Right kidney (tissue), 9 donors: ENCODE measurements around the gene CPSF4.

Source experiments
- DNase-seq: peaks from one replicate; pipeline ENCODE4 v3.0.0-alpha.2; 2016
- long read RNA-seq, 8 donors: transcript quantifications; one replicate each; lab custom pipeline, GENCODE V29; 2026

The CPSF4 gene
- long read RNA-seq, donor 1, transcript CPSF4-204 (8 exons, 1,738 nt): major isoform, 7 of 12 reads
- long read RNA-seq, donor 1, partial matches to known transcripts: 0 of 12 reads
- long read RNA-seq, donor 1, other reads (novel, unspliced or antisense): 0 of 12 reads
- long read RNA-seq, donor 2, transcript CPSF4-204 (8 exons, 1,738 nt): major isoform, 5 of 9 reads
- long read RNA-seq, donor 2, partial matches to known transcripts: 0 of 9 reads
- long read RNA-seq, donor 2, other reads (novel, unspliced or antisense): 0 of 9 reads
- long read RNA-seq, donor 3, partial matches to known transcripts: 0 of 3 reads
- long read RNA-seq, donor 3, other reads (novel, unspliced or antisense): 0 of 3 reads
- long read RNA-seq, donor 4, partial matches to known transcripts: 234 of 330 reads
- long read RNA-seq, donor 4, other reads (novel, unspliced or antisense): 91 of 330 reads
- long read RNA-seq, donor 5, partial matches to known transcripts: 633 of 660 reads
- long read RNA-seq, donor 5, other reads (novel, unspliced or antisense): 19 of 660 reads
- long read RNA-seq, donor 6, partial matches to known transcripts: 0 of 6 reads
- long read RNA-seq, donor 6, other reads (novel, unspliced or antisense): 0 of 6 reads
- long read RNA-seq, donor 7, transcript CPSF4-204 (8 exons, 1,738 nt): major isoform, 10 of 873 reads
- long read RNA-seq, donor 7, partial matches to known transcripts: 579 of 873 reads
- long read RNA-seq, donor 7, other reads (novel, unspliced or antisense): 281 of 873 reads
- long read RNA-seq, donor 8, transcript CPSF4-204 (8 exons, 1,738 nt): major isoform, 5 of 483 reads
- long read RNA-seq, donor 8, partial matches to known transcripts: 276 of 483 reads
- long read RNA-seq, donor 8, other reads (novel, unspliced or antisense): 201 of 483 reads

DNA sequence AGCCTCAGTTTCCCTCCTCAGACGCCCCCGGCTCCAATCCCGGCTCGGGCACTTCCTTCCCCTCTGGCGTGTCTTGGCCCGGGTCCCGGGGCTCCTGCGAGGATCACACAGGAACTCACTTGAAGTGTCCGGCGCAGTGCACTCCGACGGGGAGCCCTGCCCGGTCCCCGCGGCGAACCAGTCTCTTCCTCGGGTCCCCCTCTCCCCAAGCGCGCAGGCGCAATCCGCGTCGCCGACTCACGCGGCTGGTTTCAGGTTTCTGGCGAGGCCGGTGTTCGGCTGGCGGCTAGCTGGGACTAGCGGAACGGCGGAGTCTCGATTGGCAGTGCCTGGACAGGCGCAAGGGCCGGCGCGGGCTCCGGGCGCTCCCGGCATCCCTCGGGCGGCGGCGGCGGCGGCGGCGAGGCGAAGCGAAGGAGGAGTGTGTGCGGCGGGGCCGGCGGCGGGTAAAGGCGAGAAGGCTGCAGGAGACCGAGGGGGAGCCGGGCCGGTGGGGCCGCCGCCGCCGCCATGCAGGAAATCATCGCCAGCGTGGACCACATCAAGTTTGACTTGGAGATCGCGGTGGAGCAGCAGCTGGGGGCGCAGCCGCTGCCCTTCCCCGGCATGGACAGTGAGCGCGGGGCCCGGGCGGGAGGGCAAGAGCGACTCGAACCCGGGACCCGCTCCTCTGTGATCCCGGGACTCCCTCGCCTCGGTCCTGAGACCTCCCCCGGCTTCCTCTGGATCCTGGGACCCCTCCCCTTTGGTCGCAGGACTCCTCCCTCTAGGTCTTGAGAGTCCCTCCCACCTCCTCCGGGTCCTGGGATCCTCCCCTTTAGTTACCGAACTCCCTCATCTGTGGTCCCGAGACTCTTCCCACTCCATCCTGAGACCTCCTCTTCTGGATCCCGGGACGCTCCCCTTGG, at the start of gene CPSF4, which contains the start of gene PTCD1:
TSS of gene CPSF4 (plus strand) at position 371 of the 908 bp plus-strand sequence. CDS start at position 511, 140 bp downstream.
TSS of gene PTCD1 (minus strand) at position 226 of the 908 bp plus-strand sequence. CDS start 3,556 bp downstream, outside the sequence.
- DNase-seq: peak; percentile 79

DNA sequence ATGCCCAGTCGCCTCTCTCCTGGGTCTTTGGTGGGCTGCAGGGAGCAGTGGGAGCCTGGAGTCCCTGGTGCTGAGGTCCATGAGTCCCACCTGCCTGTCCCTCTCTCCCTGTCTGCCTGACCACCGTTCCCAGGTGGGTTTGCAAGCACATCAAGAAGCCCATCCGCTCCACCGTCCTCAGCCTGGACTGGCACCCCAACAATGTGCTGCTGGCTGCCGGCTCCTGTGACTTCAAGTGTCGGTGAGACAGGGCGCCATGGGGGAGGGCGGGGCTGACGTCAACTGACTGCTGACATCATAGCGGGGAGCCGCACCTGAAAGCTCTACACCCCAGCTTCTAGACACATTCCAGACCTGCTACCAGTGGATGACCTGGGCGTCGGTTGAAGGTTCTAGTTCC, 49.0 kb upstream of the CPSF4 start:
- DNase-seq: no peak

DNA sequence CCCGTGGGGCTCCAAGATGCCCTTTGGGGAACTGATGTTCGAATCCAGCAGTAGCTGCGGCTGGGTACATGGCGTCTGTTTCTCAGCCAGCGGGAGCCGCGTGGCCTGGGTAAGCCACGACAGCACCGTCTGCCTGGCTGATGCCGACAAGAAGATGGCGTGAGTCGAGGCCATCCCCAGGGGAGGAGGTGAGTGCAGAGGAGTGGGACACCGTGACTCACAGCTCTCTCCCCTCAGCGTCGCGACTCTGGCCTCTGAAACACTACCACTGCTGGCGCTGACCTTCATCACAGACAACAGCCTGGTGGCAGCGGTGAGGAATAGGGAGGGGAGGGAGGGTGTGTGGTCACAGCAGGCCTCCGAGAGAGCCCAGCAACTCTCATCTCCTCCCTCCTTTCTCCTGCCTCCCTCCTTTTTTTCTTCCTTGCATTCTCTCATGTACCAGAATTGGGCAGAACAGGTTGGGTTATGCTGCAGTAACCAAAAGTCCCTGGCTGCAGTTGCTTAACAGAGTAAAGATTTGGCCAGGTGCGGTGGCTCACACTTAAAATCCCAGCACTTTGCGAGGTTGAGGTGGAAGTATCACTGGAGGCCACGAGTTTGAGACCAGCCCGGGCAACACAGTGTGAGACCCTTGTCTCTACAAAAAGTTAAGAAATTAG, 47.7 kb upstream of the CPSF4 start:
- DNase-seq: no peak

DNA sequence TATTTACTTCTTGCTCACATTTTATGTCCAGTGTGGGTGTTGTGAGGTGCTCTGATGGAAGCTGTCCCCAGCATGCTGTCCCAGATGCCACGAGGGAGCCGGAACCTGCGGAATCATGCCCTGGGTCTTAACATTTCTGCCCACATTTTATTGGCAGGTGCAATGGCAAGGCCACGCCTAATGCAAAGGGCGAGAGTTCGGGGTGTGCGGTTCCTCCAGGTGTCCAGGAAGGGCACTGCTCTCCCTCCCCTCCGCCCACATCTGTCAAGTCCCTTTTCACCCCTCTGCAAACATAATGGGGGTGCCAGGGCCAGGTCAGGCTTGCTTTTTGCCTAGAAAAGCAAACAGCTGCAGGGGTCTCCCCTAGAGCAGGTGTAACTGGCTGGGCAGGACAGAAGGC, 46.7 kb upstream of the CPSF4 start:
- DNase-seq: no peak

DNA sequence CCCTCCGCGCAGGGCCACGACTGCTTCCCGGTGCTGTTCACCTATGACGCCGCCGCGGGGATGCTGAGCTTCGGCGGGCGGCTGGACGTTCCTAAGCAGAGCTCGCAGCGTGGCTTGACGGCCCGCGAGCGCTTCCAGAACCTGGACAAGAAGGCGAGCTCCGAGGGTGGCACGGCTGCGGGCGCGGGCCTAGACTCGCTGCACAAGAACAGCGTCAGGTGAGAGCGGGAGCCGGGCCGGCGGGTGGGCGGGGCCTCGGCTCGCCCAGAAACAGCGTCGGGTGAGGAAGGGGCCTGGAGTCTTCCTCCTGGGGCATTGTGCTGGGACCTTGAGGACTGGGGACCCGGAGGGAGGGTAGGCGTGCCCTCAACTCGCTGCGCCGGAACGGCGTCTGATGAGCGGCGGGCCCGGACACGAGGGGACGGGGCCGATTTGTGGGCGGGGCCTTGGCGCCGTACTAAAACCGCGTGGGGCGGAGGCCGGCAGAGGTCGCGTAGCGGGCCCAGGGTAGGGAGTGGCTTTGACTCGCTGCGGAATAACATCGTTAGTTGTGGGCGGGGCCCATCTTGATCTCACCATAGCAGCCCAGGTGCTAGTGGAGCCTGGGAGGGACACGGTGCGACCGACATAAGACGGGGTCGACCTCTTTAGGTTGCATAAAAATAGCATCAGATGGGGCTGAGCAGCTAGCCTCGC, 45.9 kb upstream of the CPSF4 start:
- DNase-seq: peak; percentile 87

DNA sequence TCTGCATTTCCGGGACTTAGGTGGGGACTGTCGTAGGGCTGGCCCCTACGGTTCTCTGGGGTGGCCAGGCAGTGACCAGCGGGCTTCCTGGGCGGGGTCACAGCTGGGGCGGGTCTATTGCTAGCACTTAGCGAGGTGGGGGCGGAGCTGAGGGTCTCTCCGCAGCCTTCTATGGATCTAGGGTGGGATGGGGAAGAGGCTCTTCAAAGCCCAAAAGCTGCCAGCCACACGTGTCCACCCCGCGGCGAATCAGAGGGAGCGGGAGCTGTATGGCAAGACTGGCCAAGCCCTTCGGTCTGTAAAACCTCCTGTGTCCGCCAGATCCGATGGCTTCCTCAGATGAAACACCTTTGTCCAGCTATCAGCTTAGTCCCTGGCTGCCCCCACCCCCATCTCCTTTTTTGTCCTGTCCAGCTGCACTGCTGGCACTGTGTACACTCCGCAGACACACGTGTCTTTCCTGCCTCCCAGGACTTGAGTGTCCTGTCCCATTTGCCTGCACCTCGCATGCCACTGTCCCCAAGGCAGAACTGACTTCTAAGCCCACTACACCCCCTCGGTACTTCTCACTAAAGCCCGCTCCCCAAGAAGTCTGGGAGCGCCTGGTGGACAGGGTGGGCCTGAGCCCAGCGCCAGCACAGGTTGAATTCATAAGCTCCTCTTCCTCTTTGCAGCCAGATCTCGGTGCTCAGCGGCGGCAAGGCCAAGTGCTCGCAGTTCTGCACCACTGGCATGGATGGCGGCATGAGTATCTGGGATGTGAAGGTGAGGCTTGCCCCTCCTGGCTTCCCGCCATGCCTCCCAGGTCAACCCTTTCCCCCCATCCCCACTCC, 45.2 kb upstream of the CPSF4 start:
- no peak for DNase-seq

DNA sequence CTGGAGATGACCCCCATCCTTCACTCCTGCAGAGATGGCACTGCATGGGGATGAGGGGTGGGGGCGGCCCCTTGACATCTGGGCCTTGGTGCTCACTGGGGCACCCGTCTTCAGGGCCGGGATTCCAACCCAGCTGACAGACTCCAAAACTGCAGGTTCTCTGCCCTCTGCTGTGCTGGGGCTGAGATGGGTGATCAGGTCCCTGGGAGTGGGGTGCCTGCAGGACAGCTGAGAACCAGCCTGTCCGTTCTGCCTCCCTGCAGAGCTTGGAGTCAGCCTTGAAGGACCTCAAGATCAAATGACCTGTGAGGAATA, 44.6 kb upstream of the CPSF4 start:
- no peak for DNase-seq

DNA sequence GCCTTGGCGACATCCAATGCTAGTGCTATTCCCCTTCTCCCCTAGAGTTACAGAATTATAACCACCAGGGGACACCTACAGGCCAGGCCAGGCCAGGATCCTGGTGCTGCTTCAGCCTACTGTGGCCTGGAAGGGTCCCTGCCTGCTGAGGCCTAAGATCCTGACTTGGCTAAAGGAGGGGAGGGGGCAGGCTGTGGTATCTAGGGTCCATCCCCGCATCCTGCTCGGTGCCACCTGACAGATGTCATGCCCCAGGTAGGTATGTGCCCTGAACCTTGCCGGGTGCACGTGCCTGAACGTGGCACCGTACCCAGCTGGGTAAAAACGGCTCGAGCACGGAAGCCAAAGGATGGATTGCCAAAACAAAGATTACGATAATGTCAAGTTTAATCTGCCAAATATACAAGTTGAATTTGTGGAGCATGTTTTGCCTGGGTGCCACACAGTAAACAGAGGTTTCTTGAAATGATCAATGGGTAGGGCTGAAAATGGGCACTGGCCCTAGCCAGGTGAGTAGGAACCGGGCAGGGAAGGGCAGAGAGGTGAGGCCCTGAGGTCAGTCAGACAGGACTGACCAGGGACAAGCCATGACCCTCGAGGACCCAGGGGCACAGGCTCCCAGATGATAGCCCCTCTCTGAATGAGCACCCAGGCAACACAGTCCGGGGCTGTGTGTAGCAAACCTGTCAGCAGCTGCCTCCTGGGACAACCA, 43.0 kb upstream of the CPSF4 start:
- DNase-seq: no peak

DNA sequence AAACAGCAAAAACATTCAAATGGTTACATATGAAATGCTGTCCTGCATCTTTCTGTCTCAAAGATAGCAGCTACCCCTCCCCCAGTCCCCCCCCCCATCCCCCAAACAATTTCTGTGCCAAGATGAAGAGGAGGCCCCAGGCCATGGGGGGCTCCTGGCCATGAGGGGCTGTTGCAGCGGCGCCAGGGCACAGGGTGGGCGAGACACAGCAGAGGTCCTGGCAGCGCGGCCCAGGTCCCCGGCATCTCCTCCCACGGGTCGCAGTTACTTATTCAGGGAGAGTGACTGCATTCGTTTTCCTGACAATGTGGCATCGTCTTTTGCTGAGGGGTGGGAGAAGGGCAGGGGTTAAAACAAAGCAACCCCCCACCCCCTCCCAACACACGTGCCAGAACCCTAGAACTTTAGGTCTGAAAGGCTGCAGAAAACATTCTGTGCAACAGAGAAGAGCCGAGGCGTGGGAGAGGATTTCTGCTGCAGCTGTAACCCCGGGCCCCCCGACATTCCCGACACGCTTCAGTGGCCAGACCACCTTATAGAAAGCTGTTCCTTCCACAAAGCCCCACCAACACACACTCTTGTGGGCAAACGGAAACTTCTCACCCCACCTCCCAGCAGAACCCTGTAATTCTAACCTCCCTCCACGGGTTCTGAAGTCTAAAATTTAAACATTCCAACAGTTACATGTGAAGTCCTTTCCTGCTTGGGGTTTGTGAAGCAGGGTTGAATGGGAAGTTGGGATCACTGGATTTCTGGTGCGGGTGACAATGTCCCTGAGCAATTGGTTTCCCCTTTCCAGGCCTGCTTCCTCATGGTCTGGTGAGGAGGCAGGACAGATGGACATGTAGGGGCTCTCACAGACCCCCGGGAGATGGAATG, 42.1 kb upstream of the CPSF4 start:
- no peak for DNase-seq

DNA sequence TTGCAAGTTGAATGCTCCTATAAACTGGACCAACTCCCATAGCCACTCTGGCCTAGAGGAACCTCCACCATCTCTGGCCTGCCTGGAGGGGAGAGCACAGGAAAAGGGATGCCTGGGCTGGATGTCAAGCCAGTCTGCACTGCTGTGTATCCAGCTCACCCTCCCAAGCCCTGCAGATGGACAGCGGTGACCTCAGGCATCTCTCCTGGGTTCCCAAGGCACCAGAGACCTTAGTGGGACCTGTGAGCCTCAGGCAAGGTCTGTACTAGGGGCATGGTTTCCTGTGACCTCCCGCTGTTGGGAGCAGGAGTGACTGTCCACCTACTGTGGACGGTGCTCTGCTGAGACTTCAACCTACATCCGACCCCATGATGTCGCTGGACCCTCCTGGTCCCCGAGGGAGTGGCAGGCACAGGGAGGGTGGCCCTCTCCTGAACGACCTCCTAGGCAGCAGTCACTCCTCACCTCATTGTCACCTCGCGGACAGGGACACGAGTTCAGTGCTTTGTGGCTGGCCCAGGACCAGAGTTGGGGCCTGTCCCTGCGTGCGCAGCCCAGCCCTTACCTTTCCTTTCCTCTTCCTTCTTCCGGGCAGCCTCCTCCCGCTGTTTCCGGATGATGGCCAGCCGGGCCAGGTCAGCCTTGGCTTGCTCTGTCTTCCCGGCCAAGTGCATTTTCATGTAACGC, 41.3 kb upstream of the CPSF4 start:
- no peak for DNase-seq

DNA sequence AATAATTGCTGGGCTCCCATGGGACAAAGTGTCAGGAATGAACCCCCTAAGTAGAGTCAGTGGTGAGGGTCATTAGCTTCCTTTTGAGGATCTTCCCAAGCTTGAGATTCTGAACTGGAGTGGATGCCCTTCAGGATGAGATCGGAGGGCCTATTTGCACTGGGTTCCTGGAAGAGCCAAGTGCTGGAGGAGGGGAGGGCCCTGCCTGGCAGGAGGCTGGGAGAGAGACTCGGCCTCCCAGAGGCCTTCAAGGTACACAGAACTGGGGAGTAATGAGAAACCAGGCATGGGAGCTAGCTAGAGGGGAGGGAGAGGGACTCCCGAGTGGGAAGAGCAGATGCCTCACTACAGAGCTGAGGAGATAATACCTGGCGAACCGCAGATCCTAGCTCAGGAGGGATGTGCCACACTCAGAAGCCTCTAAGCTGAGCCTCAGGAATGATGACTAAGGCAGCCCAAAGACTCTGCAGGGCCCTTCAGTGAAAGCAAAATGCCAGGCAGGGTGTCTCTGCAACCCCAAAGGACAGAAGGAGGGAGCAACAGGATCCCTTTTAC, 39.8 kb upstream of the CPSF4 start:
- no peak for DNase-seq

DNA sequence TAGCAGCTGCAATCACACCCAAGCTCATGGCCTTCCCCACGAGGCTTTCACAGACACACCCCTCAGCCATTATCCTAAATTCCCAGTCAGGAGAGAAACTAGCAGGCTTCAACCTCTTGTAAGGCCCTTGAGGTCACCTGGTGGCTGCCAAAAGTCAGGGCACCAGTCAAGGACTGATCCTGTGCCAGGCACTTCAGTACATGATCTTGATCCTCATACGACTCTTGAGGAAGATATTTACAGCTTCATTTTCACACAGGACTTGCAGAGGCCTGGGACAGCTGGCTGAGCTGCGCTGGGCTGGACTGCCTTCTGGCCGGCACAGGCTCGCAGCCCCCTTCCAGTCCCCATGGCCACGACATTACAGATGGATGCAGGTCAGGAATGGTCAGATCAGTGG, 39.1 kb upstream of the CPSF4 start:
- no peak for DNase-seq

DNA sequence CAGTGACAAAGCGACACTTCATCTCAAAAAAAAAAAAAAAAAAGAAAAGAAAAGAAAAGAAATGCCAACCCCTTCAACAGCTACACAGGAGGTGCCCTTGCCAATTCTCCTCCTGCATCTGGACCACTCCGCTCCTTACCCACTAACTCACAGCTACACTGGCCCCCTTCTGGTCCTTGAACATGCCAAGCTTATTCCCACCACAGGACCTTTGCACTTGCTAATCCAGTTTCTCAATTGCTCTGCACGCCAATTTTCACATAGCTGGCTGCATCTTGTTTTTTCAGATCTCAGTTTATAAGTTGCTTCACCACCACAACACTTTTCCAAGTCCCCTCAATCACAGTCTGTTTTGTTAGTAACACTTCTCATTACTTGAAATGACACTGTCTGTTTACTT, 35.9 kb upstream of the CPSF4 start:
- DNase-seq: no peak

DNA sequence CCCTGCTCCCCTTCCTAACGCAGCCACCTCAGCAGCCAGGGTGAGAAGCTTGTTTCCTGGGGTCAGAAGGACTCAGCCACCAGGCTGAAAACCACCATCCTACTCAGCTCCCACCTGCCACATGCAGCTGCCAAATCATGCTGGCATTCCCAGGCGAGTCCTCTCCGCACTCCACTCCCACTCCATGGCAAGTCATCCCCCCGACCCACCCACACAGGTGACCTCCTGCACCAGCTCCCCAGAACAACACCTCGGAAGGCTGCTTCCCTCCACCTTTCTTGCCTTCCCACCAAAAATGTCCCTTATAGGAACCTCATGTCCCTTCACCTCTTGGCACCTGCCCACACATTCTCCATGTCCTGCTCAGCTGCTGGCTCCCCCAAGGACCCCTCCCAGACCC, 35.0 kb upstream of the CPSF4 start:
- DNase-seq: no peak

DNA sequence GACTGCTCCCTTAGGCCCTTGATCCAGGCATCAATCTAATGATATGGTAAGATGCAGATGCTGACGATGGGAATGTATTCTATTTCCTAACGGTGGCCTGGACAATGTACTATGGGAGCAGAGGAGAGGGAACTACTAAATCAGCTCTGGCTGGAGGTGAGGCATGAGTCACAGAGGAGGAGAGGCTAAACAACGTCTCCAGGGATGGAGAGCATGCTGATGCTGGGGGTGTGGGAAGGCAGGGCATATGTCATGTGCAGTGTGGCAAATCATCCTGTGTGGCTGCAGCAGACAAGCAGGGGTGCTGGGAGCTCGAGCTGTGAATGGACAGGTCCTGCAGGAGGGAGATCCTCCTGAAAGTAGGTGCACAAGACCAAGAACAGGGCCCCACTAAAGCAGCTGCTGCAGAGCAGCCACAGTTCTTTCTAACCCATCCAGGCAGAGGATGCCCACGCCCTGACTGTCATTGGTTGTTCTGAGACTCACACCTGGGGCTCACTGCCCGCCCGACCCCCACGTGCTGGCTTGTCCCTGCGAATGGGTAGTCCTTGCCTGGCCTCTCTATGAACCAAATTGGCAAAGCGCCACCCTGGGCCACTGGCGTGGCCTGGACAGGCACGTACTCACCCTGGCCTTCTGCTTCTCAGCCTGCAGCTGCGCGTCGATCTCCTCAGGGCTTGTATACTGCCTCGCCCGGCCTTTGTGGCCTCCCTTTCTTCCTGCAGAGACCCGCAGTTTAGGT, 34.3 kb upstream of the CPSF4 start:
- DNase-seq: no peak

DNA sequence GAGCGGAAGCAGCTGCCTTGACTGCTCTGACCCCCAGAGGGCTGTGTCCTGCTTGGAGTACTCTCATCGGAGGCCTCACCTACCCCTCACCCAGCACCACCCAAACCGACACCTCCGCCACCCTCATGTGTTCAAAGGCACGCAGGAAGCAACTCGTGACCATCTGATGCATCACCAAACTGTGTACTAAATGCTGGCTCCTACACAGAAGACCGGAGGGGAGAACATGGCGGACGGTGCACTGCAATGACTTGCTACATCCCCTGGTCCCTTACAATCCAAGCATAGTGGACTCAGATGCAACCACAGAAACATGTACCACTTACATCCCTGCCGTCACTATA, 33.8 kb upstream of the CPSF4 start:
- DNase-seq: no peak

DNA sequence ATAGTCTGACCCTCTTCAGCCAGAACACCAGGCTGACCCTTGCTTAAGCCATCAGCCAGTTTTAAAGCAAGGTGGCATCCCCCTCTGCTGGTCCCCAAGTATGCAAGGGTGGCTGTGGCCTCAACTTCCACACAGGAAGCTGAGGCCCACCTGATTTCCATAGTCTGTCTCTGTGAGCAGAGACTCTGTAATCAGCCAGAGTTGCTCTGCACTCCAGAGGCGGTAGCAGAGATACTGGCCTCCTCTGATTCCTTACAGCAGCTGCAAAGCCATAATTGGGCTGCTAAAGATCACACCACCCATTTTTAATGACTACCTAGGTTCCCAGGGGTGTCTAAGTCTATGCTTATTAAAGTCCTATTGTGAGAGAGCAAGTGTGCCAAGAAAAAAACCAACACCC, 32.2 kb upstream of the CPSF4 start:
- no peak for DNase-seq
